ENCODE measurements around the gene LMO7.

The LMO7 gene

GRCh38 chr13:75855847-75856246 lies 219.7 kb downstream of the LMO7 start:
- no peak for TF ChIP-seq CTCF (IDR thresholded peaks at IDR 0.05; ENCODE audit: low read length, missing control alignments)
- DNase-seq (ENCODE audit: low read depth) = no peak
- H3K4me3 ChIP-seq (replicated peaks; ENCODE audit: low read depth, low read length) = no peak overlapping the region

- no peak for DNase-seq (ENCODE audit: low read depth)
- H3K4me3 ChIP-seq (replicated peaks; ENCODE audit: low read depth, low read length) = no peak overlapping the region
- no peak for TF ChIP-seq CTCF (IDR thresholded peaks at IDR 0.05; ENCODE audit: low read length, missing control alignments)
These were observed 221.2 kb downstream of the LMO7 start for GRCh38 chr13:75857291-75857690.

GRCh38 chr13:75860935-75861334 lies 224.8 kb downstream of the LMO7 start:
- no peak for TF ChIP-seq CTCF (IDR thresholded peaks at IDR 0.05; ENCODE audit: low read length, missing control alignments)
- no peak overlapping the region for H3K4me3 ChIP-seq (replicated peaks; ENCODE audit: low read depth, low read length)
- DNase-seq (ENCODE audit: low read depth) = no peak

- no peak for DNase-seq (ENCODE audit: low read depth)
- H3K4me3 ChIP-seq (replicated peaks; ENCODE audit: low read depth, low read length) = no peak overlapping the region
- TF ChIP-seq CTCF (IDR thresholded peaks at IDR 0.05; ENCODE audit: low read length, missing control alignments) = no peak
These were observed 225.7 kb downstream of the LMO7 start for GRCh38 chr13:75861786-75862185.

- peak; percentile 78 for DNase-seq (ENCODE audit: low read depth)
- TF ChIP-seq CTCF (IDR thresholded peaks at IDR 0.05; ENCODE audit: low read length, missing control alignments) = no peak
- no peak overlapping the region for H3K4me3 ChIP-seq (replicated peaks; ENCODE audit: low read depth, low read length)
These were observed 228.6 kb downstream of the LMO7 start for GRCh38 chr13:75864718-75865117.

- H3K4me3 ChIP-seq (replicated peaks; ENCODE audit: low read depth, low read length) = no peak overlapping the region
- DNase-seq (ENCODE audit: low read depth) = no peak
- TF ChIP-seq CTCF (IDR thresholded peaks at IDR 0.05; ENCODE audit: low read length, missing control alignments) = no peak
These were observed 231.4 kb downstream of the LMO7 start for GRCh38 chr13:75867379-75868117.

GRCh38 chr13:75869981-75870380 lies 233.9 kb downstream of the LMO7 start:
- TF ChIP-seq CTCF (IDR thresholded peaks at IDR 0.05; ENCODE audit: low read length, missing control alignments) = no peak
- DNase-seq (ENCODE audit: low read depth) = no peak
- no peak overlapping the region for H3K4me3 ChIP-seq (replicated peaks; ENCODE audit: low read depth, low read length)
